GM23338 (cell line): ENCODE measurements around the gene PHTF2. TPM values are rescaled to one million over a fixed set of nuclear protein-coding genes. Genes with fewer than 3 reads are reported as not detected.

ENCODE experiments used
- ATAC-seq: fragments of 200-7000 bp; cut with Tn5 transposase; 3 replicates; pipeline ENCODE4 v1.9.1; 2020
- DNase-seq: peaks from one replicate; pipeline ENCODE4 v3.0.0-alpha.2; 2015; ENCODE audit warnings: low spot score
- H2AFZ ChIP-seq: fragments of 200-600 bp; sonication (generic); 2 replicates; pipeline ENCODE4 v1.8.0; 2016; ENCODE audit warnings: antibody characterized with exemption, mild to moderate bottlenecking, moderate library complexity
- H3F3A ChIP-seq: fragments of 200-600 bp; sonication (generic); replicated peaks from 2 replicates; pipeline ENCODE4 v1.8.0; 2017; ENCODE audit warnings: antibody characterized with exemption, mixed run types, low read depth
- H3K27ac ChIP-seq: fragments of 200-600 bp; sonication (generic); 2 replicates; pipeline ENCODE4 v1.6.1; 2016; ENCODE audit warnings: low read depth
- H3K27me3 ChIP-seq: fragments of 200-600 bp; sonication (generic); 2 replicates; pipeline ENCODE4 v1.8.0; 2016; ENCODE audit warnings: mild to moderate bottlenecking, mixed run types, moderate library complexity; ENCODE audit not compliant: insufficient read depth
- H3K36me3 ChIP-seq: fragments of 200-600 bp; sonication (generic); 2 replicates; pipeline ENCODE4 v1.8.0; 2016; ENCODE audit warnings: mild to moderate bottlenecking; ENCODE audit not compliant: insufficient read depth
- H3K4me1 ChIP-seq: fragments of 200-600 bp; sonication (generic); 2 replicates; pipeline ENCODE4 v1.8.0; 2016; ENCODE audit warnings: mild to moderate bottlenecking, moderate library complexity; ENCODE audit not compliant: insufficient read depth
- H3K4me2 ChIP-seq: fragments of 200-600 bp; sonication (generic); 2 replicates; pipeline ENCODE4 v1.7.1; 2017; ENCODE audit warnings: mixed run types
- H3K4me3 ChIP-seq: fragments of 200-600 bp; sonication (generic); 2 replicates; pipeline ENCODE4 v1.6.1; 2016; ENCODE audit warnings: mixed run types
- H3K79me2 ChIP-seq: fragments of 200-600 bp; sonication (generic); replicated peaks from 2 replicates; pipeline ENCODE4 v1.8.0; 2017; ENCODE audit warnings: mild to moderate bottlenecking; ENCODE audit not compliant: insufficient read depth
- H3K9me2 ChIP-seq: fragments of 200-600 bp; sonication (generic); 2 replicates; pipeline ENCODE4 v1.8.0; 2017; ENCODE audit not compliant: insufficient read depth
- H4K20me1 ChIP-seq: fragments of 200-600 bp; sonication (generic); replicated peaks from 2 replicates; pipeline ENCODE4 v1.8.0; 2017; ENCODE audit warnings: mild to moderate bottlenecking; ENCODE audit not compliant: insufficient read depth
- H3K27ac Mint-ChIP-seq: 2 replicates; pipeline ENCODE4 v1.8.0; 2020; ENCODE audit warnings: inconsistent platforms, mild to moderate bottlenecking, moderate library complexity, mixed read lengths
- H3K27me3 Mint-ChIP-seq: 3 replicates; pipeline ENCODE4 v1.8.0; 2022; ENCODE audit warnings: low read depth, mild to moderate bottlenecking, moderate library complexity, mixed read lengths, inconsistent platforms; ENCODE audit not compliant: insufficient read depth, poor library complexity
- H3K36me3 Mint-ChIP-seq: 3 replicates; pipeline ENCODE4 v1.8.0; 2021; ENCODE audit warnings: low read depth, mild to moderate bottlenecking, inconsistent platforms, moderate library complexity, mixed read lengths
- H3K4me1 Mint-ChIP-seq: 3 replicates; pipeline ENCODE4 v1.8.0; 2020; ENCODE audit warnings: mild to moderate bottlenecking, inconsistent platforms, mixed read lengths
- H3K4me3 Mint-ChIP-seq: 3 replicates; pipeline ENCODE4 v1.8.0; 2021; ENCODE audit warnings: moderate library complexity, mild to moderate bottlenecking, inconsistent platforms, mixed read lengths
- H3K9me3 Mint-ChIP-seq: 3 replicates; pipeline ENCODE4 v1.8.0; 2020; ENCODE audit warnings: moderate library complexity, mild to moderate bottlenecking, inconsistent platforms, mixed read lengths
- CREB1 ChIP-seq: fragments of 250-450 bp; sonication (Bioruptor Pico); IDR thresholded peaks from 2 replicates; pipeline ENCODE4 v1.5.0; 2020; ENCODE audit warnings: low read depth, mild to moderate bottlenecking, moderate library complexity
- EZH2 ChIP-seq: fragments of 200-600 bp; sonication (generic); IDR thresholded peaks from one replicate; pipeline ENCODE4 v1.8.0; 2017; ENCODE audit warnings: antibody characterized with exemption, mild to moderate bottlenecking, low read depth; ENCODE audit not compliant: unreplicated experiment
- EZH2phosphoT487 ChIP-seq: fragments of 200-600 bp; sonication (generic); IDR thresholded peaks from one replicate; pipeline ENCODE4 v1.8.1; 2018; ENCODE audit warnings: antibody characterized with exemption; ENCODE audit not compliant: unreplicated experiment
- JUNB ChIP-seq: IDR thresholded peaks from one replicate; pipeline ENCODE4 v1.6.1; 2016; ENCODE audit warnings: antibody characterized with exemption; ENCODE audit not compliant: unreplicated experiment
- NANOG ChIP-seq: IDR thresholded peaks from 2 replicates; pipeline ENCODE4 v1.6.1; 2016; ENCODE audit warnings: antibody characterized with exemption, borderline replicate concordance
- POLR2AphosphoS5 ChIP-seq: IDR thresholded peaks from 2 replicates; pipeline ENCODE4 v1.6.1; 2016; ENCODE audit warnings: antibody characterized with exemption, low read depth
- ZNF114 ChIP-seq: fragments of 250-450 bp; sonication (Bioruptor Pico); IDR thresholded peaks from 2 replicates; pipeline ENCODE4 v1.5.0; 2020; ENCODE audit warnings: mild to moderate bottlenecking, moderate library complexity
- polyA plus RNA-seq: library from polyadenylated mRNA; unstranded; fragments of >200 nt; fragmentation: Nextera tagmentation; extraction: Ambion mirVana; gene quantifications from 2 replicates; pipeline ENCODE4 v1.2.1, GENCODE V29; 2016
- total RNA-seq: library from RNA; depleted of rRNA; stranded (reverse); fragments of >200 nt; shearing (Covaris generic); gene quantifications from 2 replicates; pipeline ENCODE4 v1.2.3, GENCODE V29; 2014
- TF ChIP-seq, protein P1 (sequence below): IDR thresholded peaks from one replicate; pipeline ENCODE4 v1.6.1; 2018; ENCODE audit warnings: antibody characterized with exemption; ENCODE audit not compliant: unreplicated experiment
- TF ChIP-seq, protein P2 (sequence below): IDR thresholded peaks from 2 replicates; pipeline ENCODE4 v1.6.1; 2016; ENCODE audit warnings: antibody characterized with exemption
- TF ChIP-seq, protein P3 (sequence below): fragments of 250-450 bp; sonication (Bioruptor Pico); IDR thresholded peaks from 2 replicates; pipeline ENCODE4 v1.5.0; 2020; ENCODE audit warnings: mild to moderate bottlenecking, moderate library complexity

PHTF2 gene
- total and polyA plus RNA-seq, 2 experiments from 2014 or later = 14.6 to 24.1 TPM

DNA sequence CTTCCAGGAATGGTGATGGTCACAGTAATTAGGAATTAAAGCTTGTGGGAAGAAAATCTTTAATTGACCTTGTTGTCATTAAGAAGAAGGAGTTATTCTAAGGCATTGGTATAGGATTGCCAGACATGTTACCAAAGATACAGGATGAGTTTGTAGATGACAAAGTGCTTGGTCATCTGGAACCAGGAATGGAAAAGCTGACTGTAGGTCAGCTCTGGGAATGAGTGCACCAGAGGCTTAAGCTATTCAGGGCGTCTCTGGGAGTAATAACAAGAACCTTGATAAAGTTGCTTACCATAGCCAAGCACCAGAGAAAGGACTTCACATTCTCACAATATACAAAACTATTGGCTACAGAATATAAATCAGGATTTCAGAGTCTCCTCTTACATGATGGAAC, 89.0 kb downstream of the PHTF2 start (continued):
- TF ChIP-seq, protein P1, sequence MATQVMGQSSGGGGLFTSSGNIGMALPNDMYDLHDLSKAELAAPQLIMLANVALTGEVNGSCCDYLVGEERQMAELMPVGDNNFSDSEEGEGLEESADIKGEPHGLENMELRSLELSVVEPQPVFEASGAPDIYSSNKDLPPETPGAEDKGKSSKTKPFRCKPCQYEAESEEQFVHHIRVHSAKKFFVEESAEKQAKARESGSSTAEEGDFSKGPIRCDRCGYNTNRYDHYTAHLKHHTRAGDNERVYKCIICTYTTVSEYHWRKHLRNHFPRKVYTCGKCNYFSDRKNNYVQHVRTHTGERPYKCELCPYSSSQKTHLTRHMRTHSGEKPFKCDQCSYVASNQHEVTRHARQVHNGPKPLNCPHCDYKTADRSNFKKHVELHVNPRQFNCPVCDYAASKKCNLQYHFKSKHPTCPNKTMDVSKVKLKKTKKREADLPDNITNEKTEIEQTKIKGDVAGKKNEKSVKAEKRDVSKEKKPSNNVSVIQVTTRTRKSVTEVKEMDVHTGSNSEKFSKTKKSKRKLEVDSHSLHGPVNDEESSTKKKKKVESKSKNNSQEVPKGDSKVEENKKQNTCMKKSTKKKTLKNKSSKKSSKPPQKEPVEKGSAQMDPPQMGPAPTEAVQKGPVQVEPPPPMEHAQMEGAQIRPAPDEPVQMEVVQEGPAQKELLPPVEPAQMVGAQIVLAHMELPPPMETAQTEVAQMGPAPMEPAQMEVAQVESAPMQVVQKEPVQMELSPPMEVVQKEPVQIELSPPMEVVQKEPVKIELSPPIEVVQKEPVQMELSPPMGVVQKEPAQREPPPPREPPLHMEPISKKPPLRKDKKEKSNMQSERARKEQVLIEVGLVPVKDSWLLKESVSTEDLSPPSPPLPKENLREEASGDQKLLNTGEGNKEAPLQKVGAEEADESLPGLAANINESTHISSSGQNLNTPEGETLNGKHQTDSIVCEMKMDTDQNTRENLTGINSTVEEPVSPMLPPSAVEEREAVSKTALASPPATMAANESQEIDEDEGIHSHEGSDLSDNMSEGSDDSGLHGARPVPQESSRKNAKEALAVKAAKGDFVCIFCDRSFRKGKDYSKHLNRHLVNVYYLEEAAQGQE = no peak
- TF ChIP-seq, protein P2, sequence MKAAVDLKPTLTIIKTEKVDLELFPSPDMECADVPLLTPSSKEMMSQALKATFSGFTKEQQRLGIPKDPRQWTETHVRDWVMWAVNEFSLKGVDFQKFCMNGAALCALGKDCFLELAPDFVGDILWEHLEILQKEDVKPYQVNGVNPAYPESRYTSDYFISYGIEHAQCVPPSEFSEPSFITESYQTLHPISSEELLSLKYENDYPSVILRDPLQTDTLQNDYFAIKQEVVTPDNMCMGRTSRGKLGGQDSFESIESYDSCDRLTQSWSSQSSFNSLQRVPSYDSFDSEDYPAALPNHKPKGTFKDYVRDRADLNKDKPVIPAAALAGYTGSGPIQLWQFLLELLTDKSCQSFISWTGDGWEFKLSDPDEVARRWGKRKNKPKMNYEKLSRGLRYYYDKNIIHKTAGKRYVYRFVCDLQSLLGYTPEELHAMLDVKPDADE = no peak

DNA sequence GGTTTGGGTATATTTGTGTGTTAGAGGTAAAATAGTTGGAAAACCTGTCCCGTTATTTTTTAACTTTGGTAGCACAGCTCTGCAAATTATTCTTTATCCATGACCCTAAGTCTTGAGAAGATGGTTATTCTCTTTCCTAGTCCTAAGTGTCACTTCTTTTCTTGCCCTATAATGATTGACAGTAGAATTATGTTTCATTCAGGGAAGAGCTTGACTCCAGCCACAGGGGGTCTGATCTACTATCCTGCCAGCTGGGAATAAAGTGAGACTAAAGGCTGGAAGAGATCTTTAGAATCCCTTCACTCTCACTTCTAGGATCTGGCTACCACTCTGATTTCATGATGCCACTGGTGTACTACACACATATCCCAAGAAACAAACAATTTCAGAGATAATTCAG, 90.4 kb downstream of the PHTF2 start:
- H3K27me3 ChIP-seq = no peaks in the 10 kb centered on the region
- no peak overlapping the region for H2AFZ ChIP-seq
- no peak for TF ChIP-seq EZH2phosphoT487
- TF ChIP-seq EZH2 = no peak
- TF ChIP-seq JUNB = no peak
- no peak for TF ChIP-seq NANOG
- TF ChIP-seq CREB1 (CRISPR knock-in tag) = no peak
- TF ChIP-seq, protein P1 = no peak
- TF ChIP-seq ZNF114 (CRISPR knock-in tag) = no peak
- TF ChIP-seq, protein P3, sequence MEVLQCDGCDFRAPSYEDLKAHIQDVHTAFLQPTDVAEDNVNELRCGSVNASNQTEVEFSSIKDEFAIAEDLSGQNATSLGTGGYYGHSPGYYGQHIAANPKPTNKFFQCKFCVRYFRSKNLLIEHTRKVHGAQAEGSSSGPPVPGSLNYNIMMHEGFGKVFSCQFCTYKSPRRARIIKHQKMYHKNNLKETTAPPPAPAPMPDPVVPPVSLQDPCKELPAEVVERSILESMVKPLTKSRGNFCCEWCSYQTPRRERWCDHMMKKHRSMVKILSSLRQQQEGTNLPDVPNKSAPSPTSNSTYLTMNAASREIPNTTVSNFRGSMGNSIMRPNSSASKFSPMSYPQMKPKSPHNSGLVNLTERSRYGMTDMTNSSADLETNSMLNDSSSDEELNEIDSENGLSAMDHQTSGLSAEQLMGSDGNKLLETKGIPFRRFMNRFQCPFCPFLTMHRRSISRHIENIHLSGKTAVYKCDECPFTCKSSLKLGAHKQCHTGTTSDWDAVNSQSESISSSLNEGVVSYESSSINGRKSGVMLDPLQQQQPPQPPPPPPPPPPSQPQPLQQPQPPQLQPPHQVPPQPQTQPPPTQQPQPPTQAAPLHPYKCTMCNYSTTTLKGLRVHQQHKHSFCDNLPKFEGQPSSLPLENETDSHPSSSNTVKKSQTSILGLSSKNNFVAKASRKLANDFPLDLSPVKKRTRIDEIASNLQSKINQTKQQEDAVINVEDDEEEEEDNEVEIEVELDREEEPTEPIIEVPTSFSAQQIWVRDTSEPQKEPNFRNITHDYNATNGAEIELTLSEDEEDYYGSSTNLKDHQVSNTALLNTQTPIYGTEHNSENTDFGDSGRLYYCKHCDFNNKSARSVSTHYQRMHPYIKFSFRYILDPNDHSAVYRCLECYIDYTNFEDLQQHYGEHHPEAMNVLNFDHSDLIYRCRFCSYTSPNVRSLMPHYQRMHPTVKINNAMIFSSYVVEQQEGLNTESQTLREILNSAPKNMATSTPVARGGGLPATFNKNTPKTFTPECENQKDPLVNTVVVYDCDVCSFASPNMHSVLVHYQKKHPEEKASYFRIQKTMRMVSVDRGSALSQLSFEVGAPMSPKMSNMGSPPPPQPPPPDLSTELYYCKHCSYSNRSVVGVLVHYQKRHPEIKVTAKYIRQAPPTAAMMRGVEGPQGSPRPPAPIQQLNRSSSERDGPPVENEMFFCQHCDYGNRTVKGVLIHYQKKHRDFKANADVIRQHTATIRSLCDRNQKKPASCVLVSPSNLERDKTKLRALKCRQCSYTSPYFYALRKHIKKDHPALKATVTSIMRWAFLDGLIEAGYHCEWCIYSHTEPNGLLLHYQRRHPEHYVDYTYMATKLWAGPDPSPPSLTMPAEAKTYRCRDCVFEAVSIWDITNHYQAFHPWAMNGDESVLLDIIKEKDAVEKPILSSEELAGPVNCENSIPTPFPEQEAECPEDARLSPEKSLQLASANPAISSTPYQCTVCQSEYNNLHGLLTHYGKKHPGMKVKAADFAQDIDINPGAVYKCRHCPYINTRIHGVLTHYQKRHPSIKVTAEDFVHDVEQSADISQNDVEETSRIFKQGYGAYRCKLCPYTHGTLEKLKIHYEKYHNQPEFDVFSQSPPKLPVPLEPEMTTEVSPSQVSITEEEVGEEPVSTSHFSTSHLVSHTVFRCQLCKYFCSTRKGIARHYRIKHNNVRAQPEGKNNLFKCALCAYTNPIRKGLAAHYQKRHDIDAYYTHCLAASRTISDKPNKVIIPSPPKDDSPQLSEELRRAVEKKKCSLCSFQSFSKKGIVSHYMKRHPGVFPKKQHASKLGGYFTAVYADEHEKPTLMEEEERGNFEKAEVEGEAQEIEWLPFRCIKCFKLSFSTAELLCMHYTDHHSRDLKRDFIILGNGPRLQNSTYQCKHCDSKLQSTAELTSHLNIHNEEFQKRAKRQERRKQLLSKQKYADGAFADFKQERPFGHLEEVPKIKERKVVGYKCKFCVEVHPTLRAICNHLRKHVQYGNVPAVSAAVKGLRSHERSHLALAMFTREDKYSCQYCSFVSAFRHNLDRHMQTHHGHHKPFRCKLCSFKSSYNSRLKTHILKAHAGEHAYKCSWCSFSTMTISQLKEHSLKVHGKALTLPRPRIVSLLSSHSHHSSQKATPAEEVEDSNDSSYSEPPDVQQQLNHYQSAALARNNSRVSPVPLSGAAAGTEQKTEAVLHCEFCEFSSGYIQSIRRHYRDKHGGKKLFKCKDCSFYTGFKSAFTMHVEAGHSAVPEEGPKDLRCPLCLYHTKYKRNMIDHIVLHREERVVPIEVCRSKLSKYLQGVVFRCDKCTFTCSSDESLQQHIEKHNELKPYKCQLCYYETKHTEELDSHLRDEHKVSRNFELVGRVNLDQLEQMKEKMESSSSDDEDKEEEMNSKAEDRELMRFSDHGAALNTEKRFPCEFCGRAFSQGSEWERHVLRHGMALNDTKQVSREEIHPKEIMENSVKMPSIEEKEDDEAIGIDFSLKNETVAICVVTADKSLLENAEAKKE (CRISPR knock-in tag) = no peak
- TF ChIP-seq POLR2AphosphoS5 = no peak
- ATAC-seq (no peak), DNase-seq (no peak)
- Mint-ChIP-seq H3K36me3 (no peaks in the 10 kb centered on the region), H3K4me1 (0 out of 3 replicates have a peak, but pooled peaks cover 2% of the 10 kb centered on the region), H3K9me3 (no peaks in the 10 kb centered on the region), H3K27me3 (no peaks in the 10 kb centered on the region), H3K4me3 (no peak overlapping the region), H3K27ac (no peak overlapping the region)
- no peak overlapping the region for H3K4me2 ChIP-seq
- H3F3A ChIP-seq = no peaks in the 10 kb centered on the region
- no peak overlapping the region for H3K27ac ChIP-seq
- H3K9me2 ChIP-seq = no peaks in the 10 kb centered on the region
- H3K36me3 ChIP-seq = no peaks in the 10 kb centered on the region
- no peaks in the 10 kb centered on the region for H3K79me2 ChIP-seq
- H3K4me1 ChIP-seq = no peaks in the 10 kb centered on the region
- H3K4me3 ChIP-seq = no peak overlapping the region
- no peaks in the 10 kb centered on the region for H4K20me1 ChIP-seq
